C4-2B (cell line): ENCODE data around the gene TCFL5.

Experiments used
- H3K27ac ChIP-seq: fragments of 450-650 bp; 2 replicates; pipeline ENCODE4 v1.5.1; 2017
- ZFX ChIP-seq: fragments of 450-650 bp; IDR thresholded peaks from 2 replicates; pipeline ENCODE4 v1.6.1; 2017
- TF ChIP-seq, protein P1 (sequence below): fragments of 450-650 bp; conservative IDR thresholded peaks from 2 replicates; pipeline ENCODE4 v1.5.1; 2017; ENCODE audit warnings: mild to moderate bottlenecking

Gene TCFL5

DNA sequence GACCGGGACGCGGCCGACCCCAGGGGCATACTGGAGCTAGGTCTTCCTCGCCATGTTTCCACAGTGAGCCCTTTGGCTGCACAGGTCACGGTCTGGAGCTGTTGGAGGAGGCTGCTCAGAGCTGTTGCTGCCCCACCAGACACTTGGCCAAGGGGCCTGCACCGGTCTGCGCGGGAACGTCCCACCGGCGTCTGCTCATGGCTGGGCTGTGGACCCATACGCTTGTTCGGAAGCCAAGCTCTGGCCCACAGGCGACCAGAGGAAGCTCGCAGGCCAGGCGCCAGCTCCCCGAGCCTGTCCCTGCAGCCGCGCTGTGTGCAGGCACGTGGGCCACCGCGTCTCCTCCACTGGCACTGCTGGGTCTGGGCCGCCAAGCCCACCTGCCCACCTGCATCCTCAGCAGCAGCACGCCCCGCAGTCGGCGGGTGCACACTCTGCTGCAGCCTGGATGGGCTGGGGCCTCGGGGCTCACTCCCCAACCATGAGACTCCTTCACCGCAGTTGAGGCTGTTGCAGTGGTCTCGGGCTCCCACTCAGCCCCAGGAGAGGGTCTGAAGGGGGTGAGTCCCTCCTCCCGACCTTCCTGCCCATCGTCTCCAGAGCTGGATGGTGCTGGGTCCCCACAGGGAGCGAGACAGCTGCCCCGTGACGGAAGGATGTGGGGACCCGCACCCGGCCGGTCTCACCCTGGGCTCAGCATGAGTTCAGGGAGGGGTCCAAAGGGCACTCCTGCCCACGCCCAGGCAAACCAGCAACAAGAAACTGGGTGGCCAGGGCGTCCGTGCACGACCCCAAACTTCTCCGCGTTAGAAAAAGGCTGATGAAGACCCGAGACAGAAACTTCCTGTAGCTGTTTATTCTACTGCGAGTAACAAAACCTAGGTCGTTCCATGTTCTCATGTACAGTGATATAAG, 15.5 kb upstream of the TCFL5 start:
- no peak overlapping the region for H3K27ac ChIP-seq
- TF ChIP-seq ZFX, result no peak
- TF ChIP-seq, protein P1, sequence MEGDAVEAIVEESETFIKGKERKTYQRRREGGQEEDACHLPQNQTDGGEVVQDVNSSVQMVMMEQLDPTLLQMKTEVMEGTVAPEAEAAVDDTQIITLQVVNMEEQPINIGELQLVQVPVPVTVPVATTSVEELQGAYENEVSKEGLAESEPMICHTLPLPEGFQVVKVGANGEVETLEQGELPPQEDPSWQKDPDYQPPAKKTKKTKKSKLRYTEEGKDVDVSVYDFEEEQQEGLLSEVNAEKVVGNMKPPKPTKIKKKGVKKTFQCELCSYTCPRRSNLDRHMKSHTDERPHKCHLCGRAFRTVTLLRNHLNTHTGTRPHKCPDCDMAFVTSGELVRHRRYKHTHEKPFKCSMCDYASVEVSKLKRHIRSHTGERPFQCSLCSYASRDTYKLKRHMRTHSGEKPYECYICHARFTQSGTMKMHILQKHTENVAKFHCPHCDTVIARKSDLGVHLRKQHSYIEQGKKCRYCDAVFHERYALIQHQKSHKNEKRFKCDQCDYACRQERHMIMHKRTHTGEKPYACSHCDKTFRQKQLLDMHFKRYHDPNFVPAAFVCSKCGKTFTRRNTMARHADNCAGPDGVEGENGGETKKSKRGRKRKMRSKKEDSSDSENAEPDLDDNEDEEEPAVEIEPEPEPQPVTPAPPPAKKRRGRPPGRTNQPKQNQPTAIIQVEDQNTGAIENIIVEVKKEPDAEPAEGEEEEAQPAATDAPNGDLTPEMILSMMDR, result no peak

DNA sequence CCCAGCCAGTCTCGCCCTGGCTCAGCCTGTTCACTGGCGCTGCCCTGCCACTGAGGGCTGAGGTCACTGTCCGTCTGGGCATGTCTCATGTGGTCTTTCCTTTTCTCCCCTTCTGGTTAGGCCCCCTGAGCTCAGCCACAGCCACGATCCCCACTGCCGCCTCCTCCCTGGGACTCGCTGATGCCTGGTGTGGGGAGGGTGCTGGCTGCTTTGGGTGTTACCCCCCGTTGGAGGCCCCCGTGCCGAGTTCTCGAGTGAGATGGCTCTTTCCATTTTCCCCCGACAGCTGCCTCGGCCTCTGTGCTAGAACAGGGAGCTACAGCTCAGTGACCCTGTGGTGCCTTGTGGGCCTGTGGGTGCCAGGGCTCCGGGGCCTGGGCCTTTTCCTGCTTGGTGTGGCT, 14.9 kb upstream of the TCFL5 start:
- TF ChIP-seq ZFX, result no peak
- TF ChIP-seq, protein P1, result no peak
- H3K27ac ChIP-seq, result peak overlapping the region; percentile 67; the same call in 1 of the 2 replicates

DNA sequence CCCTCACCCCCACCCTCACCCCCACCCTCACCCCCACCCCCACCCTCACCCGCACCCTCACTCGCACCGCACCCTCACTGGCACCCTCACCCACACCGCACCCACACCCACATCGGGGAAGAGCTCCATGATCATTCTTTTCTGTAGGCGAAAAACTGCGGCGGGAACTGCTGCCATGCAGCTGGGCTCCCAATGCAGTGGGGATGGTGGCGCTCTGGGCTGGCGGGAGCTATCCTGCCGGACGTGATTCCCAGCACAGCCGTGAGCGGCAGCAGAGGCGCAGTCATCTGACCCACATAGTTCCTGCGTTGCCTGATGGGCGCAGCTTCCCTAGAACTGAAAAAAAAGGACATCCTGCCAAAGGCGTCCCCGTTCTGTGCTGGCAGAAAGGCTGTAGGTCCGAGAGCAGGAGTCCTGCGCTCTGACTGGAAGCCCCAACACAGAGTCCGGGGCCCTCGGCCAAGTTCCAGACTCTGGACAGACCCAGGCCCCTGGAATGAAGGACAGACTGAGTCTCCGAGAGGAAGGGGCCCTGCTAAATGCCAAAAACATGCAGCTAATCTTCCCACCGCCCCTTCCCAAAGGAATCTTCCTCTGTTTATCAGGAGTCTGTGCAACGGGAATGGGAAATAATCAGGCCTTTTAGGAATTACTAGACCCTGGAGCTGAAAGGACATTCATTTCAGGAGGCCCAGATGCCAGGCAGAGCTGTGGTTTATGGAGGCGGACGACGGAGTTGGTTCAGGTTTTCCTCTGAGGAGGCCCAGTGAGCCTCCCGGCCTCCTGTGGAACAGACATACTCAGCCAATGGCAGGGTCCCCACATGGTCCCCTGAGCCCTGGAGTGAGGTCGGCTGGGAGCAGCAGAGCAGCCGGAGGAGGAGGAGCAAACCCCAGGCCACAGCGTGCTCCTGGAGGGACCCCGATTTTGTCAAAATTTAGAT, 14.1 kb upstream of the TCFL5 start:
- TF ChIP-seq ZFX, result no peak
- TF ChIP-seq, protein P1, result no peak; the same call in 1 of the 2 replicates
- peak overlapping the region; percentile 67 for H3K27ac ChIP-seq

DNA sequence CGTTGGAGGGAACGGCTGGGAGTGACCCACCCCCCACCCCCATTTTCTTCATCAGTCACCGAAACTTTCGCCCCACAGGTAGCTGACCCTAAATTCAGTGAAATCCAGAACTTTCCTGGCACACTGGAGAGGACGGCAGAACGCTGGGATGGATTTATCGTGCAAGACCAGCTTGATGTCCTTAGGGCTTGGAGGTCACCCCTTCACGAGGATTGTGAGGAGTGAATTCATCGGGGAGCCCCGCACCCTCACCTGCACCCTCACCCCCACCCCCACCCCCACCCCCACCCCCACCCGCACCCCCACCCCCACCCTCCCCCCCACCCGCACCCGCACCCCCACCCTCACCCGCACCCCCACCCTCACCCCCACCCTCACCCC, 13.3 kb upstream of the TCFL5 start:
- peak overlapping the region; percentile 91 for H3K27ac ChIP-seq
- no peak for TF ChIP-seq ZFX
- TF ChIP-seq, protein P1, result no peak

DNA sequence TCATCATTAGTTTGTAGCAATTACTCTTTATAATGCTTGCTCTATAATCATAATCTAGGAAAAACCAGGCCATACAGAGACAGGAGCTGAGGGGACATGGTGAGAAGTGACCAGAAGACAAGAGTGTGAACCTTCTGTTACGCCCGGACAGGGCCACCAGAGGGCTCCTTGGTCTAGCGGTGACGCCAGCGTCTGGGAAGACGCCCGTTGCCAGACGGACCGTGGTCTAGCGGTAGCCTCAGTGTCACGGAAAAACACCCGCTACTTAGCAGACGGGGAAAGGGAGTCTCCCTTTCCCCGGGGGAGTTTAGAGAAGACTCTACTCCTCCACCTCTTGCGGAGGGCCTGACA, 12.0 kb upstream of the TCFL5 start:
- TF ChIP-seq, protein P1, result peak; percentile 86
- H3K27ac ChIP-seq, result peak overlapping the region; percentile 91

DNA sequence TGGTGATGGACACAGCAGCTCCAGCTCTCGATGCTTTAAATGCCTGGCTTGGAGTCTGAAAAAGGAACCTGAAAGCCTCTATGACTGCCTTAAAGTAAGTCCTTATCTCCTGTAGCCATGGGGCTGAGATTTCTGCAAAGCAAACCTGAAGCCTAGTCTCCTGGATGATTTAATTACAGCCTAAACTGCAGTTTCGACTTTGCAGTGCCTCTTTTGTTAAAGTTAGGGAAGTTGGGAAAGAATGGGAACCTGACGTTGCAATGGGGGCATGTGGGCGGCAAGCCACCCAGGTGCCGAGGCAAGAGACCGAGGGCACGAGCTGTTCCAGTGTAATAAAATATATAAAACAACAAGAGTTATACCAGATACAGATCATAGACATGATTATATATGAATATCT, 11.7 kb upstream of the TCFL5 start:
- no peak overlapping the region; the same call in 1 of the 2 replicates for H3K27ac ChIP-seq
- TF ChIP-seq, protein P1, result no peak
- no peak for TF ChIP-seq ZFX

DNA sequence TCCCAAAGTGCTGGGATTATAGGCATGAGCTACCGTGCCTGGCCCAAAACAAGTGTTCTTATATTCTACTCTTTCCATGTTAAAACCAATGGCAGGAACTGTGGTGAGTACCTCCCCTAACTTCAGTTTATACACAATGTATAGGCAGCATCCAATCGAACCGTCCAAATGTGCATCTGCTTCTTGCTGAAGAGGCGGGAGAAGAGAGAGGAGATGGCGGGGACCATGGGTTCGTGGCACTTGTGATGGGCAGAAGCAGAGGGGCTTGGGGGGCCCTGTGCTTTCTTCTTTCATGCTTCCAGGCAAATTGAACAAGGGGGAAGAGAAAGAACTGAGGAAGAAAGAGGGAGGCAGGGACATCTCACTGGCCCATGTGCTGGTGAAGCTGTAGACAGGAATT, 11.2 kb upstream of the TCFL5 start:
- no peak for TF ChIP-seq ZFX
- TF ChIP-seq, protein P1, result no peak
- no peak overlapping the region for H3K27ac ChIP-seq
